Measurements from ENCODE around the gene SPACA7.
"Not testable (repeated sequence)": the region's sequence is repeated elsewhere in the genome, so short reads cannot be mapped to it uniquely, and the experiment has no call there.

The SPACA7 gene

DNA sequence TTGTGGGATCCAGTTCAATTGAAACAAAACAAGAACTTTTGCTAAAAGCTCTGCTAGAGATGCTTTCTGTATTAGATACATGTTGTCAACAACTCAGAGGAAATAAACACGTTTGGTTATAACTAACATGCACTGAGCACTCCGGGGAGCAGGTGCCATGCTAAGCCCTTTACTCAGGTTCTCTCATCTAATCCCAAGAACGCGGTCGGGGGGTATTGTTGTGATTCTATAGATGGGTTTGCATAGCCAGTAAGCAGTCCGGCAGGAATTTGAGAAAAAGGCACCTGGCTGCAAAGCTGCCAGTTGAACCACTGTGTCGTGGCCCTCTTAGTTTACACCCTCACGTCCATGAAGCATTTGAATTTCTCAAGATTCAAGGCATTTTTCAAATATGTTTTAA lies 24.3 kb upstream of the SPACA7 start:
- DNase-seq, result no peak

DNA sequence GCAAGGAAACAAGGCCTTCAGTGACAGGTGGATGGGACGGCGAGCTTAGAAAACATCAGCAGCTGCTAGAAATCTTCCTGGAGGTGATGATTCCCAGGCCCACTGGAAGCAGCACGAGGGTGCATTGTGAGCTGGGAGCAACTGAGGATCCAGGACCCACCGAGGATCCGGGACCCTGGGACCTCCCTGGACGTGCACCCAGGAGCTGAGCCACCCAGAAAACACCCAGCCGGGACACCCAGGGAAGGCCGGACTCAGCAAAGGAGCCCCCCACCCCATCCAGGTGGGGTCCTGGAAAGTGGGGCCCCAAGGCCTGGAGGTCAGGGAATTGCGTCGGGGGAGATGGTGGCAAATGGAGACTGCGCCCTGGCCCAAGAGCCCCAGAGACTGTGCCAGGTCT lies 22.3 kb upstream of the SPACA7 start:
- DNase-seq, result no peak

DNA sequence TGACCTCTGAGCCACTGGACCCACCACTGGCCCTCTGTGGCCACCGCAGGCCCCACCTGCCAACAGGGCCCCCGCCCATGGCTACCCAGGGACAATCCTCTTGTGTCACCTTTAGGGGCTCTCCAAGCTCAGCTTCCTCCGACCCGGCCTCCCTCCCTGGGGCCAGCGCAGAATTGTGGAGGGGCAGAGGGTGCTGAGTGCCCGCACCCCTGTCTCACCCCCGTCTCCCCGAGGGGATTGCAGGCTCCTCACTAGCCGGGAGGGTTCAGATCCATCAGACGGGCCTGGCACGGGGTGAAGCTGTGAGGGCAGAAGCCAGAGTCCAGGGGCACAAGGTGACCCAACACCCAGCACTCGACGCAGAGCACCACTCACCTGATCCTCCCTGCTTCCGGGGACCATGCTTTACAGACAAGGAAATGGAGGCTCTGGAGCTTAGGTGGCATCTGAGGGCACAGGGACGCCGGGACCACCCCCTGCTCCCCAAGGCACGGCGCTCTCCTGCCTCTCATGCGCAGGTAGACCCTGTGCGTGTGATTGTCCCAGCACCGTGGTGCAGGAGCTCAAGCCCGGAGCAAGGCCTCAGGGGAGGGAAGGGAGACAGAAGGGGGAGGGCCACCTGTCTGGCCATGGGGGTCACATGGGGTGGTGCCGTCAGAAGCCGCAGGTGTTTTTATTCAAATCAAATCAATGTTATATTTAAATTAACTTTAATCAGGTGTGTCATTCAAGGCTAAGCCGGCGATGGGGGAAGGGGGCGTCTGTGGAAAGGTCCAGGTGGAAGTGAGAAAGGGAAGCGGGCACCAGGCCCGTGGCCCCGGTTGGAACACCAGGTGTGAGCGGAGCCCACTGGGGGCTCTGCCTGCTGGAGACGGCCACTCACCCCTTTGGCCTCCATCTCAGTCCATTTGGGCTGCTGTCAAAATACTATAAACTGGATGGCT lies 21.6 kb upstream of the SPACA7 start:
- no peak for DNase-seq

DNA sequence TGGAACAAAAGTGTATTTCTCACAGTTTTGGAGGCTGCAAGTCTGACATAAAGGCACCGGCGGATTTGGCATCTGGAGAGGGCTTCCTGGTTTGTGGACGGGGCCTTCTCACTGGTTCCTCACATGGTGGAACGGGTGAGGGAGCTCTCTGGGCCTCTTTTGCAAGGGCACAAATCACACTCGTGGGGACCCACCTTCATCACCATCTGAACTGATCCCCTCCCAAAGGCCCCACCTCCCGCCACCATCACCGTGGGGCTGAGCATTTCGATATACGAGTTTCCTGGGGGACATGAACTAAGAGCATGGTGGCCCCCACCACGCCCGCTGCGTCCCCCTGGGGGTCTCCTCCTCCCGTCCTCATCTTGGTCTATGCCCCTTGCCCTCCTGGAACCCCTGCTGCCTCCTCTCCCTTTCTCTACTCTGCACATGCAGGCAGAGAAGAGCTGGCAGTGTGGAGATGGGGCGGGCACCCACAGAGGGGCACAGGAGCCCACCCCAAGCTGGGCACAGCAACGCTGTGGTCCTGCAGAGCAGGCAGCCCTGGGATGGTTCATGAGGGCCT lies 20.8 kb upstream of the SPACA7 start:
- DNase-seq, result no peak

DNA sequence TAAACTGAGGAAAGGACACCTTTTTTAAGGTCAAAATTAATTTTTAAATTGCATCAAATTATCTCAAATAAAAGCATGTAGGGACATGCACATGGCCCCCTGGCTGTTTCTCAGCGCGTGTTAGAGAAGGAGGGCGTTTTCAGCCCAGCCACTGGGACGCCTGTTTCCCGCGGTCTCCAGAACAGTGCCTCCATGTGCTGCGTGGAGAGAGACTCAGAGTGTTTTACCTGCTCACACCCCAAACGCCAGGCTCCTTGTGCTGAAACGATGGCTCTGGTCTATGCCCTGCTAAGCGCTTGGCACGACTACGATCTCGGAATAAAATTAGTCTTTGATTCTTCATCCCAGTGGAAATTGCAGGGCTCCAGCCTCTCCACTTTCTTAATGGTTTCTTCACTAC lies 20.0 kb upstream of the SPACA7 start:
- no peak for DNase-seq

DNA sequence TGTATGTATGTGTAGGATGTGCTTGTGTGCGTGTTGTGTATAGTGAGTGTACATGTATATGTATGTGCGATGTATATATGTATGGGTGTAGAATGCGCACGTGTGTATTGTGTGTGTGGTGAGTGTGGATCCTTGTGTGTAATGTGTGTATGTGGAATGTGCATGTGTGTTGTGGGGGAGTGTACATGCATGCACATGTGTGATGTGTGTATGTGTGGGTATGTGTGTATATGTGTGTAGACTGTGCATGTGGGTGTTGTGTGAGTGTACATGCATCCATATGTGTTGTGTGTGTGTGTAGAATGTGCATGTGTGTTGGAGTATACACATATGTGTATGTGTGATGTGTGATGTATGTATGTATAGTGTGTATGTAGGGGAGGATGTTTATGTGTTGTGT lies 18.0 kb upstream of the SPACA7 start:
- DNase-seq, result no peak

DNA sequence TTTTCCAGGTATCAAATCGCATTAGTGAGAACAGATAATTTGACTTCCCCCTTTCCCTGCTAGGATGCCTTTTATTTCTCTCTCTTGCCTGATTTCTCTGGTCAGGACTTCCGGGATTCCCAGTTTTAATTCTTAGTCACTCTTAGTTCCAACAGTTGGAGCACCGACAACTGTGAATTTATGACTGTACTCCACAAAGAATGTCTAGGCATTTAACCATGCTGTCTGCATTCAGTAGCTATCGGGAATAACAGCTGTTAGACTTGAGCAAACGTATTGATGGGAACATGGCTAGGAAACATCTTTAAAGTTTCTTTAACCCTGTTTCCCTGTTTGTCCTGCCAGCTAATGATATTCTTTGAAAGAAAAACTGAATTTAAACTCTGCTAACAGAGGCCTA lies 14.1 kb upstream of the SPACA7 start:
- no peak for DNase-seq

DNA sequence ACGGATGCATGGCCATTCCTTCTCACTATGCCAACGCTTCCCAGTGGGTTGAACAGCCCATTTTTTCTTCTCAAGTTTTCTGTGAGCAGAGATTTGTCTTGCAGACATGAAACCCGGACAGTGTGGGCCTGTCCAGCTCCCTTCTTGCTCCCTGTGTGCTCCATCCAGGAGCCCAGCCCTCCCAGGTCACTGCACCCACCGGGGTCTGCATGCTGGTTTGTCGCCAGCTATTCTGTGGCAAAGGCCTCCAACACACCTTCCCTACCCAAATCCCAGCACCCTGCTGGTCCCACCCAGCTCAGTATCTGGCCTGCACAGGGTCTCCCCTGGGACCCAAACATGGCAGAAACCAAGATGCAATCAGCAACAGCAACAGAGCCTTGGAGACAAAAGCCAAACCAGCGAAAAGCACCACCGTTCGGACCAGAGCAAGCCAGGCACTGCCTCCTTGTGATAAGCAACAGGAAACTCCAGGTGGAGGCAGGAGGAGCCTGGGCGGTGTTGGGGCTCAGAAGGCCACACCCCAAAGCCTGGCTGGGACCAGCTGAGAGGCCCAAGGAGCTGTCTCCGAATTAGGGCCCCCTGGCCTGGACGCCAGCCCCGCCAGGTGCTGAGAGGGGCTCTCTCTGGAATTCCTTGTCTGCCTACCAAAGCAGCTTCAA lies 12.2 kb upstream of the SPACA7 start:
- no peak for DNase-seq

DNA sequence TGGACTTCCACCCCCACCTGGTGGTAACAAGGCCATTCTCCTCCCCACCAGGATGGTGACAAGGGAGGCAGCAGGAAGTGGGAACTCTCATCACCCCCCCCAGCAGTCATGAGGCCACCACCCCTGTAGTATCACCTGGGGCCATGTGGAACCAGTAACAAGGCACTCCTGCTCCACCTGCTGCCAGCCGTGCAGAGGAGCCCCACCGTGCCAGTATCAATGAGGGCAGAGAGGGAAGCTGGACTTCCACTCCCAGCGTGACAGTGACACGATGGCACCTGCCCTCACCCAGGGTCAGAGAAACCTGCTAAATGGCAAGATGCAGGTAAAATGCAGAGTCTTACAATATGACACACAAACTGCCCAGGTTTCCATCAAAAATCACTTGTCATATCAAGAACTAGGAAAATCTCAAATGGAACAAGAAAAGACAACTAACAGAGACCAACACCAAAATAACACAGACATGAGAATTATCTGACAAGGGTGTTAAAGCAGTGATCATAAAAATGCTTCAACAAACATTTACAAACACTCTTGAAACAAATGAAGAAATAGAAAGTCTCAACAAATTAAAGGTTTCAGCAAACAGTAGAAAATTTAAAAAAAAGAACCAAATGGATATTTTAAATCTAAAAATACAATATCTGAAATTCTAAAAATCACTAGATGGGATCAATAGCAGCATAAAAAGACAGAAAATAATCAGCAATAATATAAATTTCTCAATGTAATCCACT lies 9.1 kb upstream of the SPACA7 start:
- DNase-seq, result no peak

DNA sequence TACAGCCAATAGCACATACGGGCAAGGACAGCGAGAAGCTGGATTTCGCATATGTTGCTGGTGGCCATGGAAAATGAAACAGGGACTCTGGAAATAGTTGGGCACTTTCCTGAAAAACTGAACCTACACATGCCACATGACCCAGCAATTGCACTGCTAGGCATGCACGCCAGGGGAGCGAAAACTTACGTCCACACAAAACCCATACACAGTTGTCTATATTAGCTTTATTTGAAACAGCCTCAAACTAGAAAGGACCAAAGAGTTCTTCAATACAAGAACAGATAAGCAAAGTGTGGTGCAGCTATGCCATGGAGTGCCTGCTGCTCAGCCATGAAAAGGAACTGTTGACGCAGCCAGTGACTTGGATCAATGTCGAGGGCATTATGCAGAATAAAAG lies 7.3 kb upstream of the SPACA7 start:
- no peak for DNase-seq

DNA sequence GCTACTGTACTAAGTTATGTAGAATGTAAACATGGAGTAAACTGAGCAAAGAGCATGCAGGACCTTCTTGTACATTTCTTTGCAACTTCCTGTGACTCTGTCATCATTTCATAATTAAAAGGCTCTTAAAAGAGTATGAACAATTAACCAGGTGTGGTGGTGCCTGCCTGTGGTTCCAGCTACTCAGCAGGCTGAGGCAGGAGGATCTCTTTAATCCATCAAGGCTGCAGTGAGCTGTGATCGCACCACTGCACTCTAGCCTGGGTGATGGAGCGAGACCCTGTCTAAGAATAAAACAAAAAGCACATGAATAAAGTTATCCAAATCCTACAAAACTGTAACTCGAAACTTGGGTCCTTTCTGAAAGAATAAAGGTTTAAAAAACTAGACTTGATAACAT lies 5.8 kb upstream of the SPACA7 start:
- DNase-seq, result no peak

DNA sequence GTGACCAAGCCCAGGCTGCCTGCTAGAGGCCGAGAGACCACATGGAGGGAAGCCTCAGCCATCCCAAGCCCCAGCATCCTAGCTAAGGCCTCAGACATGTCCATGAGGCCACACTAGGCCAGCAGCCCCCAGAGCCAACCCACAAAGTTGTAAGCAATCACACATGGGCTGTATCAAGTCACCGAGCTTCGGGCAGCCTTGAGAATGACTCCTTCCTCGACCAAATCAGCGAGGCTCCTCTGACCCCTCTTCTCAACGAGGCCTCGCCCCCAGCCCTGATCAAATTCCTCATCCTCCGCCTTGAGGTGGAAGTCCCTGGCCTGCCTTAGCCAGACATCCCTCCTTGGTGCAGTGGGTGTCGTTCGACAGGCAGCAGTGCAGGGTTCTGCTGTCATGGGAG lies 1.9 kb upstream of the SPACA7 start:
- DNase-seq, result no peak

DNA sequence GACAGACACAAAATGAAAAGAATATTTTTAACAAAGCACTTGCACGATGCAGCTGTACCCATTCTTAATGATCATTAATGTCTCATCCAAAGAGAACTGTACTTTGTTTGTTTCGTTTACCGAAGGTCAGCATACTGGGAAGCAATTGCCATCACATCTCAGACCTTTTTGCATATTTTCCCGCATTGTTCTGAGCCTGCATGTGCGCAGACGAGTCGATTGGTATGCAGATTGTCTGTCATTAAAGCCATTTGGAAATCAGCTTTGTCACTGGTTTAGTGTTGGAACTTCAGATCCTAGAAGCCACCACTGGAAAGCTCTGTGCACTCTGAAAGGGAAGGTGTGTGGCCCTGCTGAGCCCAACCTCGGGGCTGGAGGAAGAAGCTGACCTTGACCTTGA lies 15.6 kb downstream of the SPACA7 start:
- no peak for DNase-seq

DNA sequence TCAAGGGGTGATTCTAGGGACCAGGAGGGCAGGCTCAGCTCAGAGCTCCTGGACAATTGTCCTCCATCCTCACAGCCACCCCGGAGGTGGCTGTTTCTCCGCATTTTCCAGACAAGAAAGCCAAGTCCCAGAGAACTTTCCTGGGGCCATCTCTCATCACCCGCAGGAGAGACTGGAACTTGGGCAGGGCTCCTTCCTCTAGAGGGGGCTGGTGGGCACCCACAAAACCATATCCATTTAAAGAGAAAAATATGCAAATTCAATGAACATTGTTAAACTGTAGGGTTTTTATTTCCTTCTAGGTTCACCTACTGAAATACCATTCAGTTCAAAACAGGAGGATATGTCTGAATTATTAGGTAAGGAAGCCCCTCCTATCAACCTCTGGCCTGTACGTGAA lies 16.6 kb downstream of the SPACA7 start:
- DNase-seq, result no peak

DNA sequence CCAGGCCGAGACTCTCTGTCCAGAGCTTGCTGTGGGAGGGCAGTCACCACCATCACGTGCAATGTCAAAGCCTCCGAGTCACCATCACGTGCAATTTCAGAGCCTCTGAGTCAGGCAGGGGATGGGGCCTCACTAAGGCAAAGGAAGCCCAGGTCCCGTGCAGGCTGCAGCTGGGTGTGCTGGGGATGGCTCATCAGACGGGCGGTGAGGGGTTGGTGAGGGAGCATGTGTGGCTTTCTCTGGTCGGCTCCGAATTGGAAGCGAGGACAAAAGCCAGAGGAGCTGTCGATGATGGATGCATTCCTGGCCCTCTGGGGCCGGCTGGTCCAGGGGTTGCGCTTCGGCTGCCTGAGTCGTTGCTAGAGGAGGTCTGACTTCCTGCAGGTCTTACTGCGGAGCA lies 18.9 kb downstream of the SPACA7 start:
- not testable (repeated sequence) for DNase-seq

DNA sequence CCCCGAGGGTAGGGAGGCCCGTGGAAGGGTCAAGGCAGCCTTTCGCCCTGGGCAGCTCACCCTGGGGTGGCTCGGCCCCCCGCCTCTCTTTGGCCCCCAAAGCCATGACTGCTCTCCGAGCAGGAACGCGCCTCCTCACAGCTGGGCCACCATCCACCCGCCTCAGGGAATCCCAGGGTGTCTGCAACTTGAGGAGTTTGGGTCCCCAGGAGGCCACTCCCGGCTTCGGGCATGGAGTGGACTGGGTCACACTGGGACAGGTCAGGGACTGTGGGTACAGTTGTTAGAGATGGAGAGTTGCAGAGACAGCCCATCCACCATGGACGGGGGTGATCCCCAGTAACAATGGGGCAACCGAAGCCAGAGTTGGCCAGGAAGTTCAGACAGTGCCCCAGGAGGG lies 19.8 kb downstream of the SPACA7 start:
- not testable (repeated sequence) for DNase-seq

DNA sequence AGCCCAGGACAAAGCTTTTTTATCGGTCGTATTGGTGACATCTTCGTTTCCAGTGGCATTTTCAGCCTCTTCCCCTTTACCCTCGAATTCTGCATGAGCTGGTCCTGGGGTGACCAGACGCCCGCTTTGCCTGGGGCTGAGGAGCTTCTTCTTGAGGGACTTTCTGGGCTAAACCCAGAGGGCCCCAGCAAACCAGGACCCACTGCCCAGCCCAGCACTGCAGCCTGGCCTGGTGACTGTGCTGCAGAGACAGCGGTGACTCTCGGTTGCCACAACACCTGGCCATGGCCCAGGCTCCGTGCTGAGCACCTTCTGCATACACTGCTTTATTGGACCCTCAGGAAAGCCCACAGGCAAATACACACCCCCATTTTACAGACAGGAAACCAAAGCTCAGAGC lies 21.0 kb downstream of the SPACA7 start:
- no peak for DNase-seq

DNA sequence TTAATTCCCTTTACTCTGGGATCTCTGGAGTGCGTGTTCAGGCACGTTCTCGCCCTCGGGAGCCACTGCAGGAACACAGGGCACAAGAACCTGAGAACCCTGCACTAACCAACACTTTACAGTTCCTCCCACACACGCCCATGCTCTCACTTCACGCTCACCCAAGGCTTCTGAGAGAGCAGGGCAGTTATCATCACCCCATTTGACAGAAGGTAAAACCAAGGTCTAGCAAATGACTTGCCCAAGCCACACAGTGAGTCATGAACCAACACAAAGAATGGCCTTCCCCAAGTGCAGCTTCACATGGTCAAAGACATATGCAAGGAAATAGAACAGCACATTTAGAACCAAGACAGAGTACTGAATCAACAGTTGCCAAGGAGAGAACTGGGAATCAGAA lies 22.2 kb downstream of the SPACA7 start:
- DNase-seq, result not testable (repeated sequence)

DNA sequence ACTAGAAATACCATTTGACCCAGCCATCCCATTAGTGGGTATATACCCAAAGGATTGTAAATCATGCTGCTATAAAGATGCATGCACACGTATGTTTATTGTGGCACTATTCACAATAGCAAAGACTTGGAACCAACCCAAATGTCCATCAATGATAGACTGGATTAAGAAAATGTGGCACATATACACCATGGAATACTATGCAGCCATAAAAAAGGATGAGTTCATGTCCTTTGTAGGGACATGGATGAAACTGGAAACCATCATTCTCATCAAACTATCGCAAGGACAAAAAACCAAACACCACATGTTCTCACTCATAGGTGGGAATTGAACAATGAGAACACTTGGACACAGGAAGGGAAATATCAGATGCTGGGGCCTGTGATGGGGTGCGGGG lies 33.7 kb downstream of the SPACA7 start:
- not testable (repeated sequence) for DNase-seq

DNA sequence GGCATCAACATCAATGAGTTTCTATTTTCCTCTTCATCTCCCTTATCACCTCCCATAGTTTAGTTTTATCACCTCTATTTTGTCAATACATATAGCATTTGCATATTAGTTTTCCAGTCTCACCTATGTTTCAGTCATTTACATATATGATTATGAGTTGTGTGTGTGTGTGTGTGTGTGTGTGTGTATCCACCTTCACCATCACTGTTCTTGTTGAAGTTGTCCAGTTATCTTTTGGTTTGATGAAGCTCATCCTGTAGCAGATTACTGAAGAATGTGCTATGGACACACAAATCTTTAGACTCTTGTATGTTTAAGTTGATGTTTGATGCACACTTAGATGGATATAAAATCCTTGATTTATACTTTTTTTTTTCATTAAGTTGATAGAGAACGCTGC lies 40.5 kb downstream of the SPACA7 start:
- DNase-seq, result no peak

DNA sequence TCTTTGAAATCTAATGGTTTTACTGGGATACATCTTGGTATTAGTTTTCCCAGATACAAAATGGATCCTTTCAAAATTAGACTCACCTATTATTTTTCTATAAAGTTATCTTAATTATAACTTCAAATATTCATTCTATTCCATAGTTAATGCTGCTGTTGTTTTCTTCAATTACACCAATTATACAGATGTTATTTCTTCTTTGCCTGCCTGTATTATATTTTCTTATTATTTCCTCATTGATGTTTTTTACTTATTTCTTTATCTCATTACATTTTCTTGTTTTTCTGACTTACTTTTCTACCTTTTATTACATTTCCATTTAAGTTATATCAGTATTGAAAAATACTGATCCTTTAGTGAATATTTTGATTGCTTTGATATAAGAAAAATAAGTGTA lies 40.9 kb downstream of the SPACA7 start:
- DNase-seq, result no peak

DNA sequence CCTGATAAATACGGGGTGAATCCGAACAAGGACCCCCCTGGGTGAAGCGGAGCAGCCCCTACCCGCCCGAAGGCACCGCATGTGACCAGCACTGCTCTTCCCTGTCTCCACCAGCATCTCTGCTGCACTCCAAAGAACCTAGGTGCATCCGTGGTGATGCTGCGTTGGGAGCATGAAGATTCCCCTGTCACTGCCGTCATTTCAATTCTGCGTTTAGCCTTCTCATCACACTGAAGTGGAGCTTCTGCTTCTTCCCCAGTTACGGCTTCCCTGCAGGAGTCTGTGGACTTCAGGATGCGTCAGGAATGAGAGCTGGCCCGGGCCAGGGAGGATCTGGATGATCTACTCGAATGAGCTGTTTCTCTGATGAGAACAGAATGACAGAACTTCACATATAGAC lies 47.9 kb downstream of the SPACA7 start:
- DNase-seq, result no peak

DNA sequence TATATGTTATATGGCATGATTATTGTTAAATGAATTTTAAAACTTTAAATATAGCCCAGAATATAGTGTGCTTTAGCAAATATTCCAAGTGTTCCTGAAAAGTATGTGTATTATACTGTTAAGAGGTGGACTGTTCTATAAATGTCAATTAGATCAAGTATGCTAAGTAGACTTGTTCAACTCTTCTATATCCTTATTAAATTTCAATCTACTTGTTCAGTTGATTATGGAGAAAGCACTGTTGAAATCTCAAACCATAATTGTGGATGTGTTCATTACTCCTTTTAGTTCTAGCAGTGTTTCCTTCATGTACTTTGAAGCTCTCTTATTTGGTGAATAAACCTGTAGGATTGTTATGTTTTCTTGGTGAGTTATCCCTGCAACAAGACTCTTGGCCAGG lies 52.5 kb downstream of the SPACA7 start:
- DNase-seq, result no peak

DNA sequence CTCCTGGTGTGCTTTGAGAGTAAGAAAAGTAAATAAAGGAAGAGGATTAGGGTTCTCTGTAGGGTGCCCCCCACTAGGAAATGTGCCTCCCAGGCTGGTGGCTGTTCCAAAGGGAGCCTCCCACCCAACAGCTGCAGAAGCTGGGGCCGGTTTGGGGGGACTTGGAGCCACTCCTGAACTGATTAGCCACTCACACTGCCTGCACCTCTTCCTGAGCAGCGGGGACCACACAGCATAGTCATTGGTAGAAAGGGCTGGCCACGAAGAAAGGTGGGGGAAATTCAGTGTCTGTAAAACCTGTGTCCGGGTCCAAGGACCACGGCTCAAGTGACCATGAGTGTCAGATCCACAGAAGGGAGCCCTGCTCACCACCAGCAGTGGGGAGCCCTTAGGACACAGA lies 55.6 kb downstream of the SPACA7 start:
- no peak for DNase-seq

Data from CD4-positive, alpha-beta T cell treated with Interleukin-15 for 1 hour (primary cell).